ENCODE measurements around the gene SPHK2. TPM values are rescaled to one million over a fixed set of nuclear protein-coding genes. Genes with fewer than 3 reads are reported as not detected.

SPHK2 gene
- total RNA-seq, 1 donor from 2014 or later, result 146 TPM

GRCh38 chr19:48668761-48669160 is 49.5 kb downstream of the SPHK2 start:
- H3K36me3 Mint-ChIP-seq (ENCODE audit: unreplicated experiment), result no peaks in the 10 kb centered on the region
- TF ChIP-seq CTCF (IDR thresholded peaks at IDR 0.05; ENCODE audit: partially characterized antibody, unreplicated experiment), result no peak
- H3K27me3 Mint-ChIP-seq (ENCODE audit: unreplicated experiment), result peaks cover 3% of the 10 kb centered on the region
- no peak for DNase-seq
- H3K4me1 Mint-ChIP-seq (ENCODE audit: low read depth, unreplicated experiment), result peaks cover 4% of the 10 kb centered on the region
- peaks cover 7% of the 10 kb centered on the region for H3K9me3 Mint-ChIP-seq (ENCODE audit: unreplicated experiment)
- H3K4me3 Mint-ChIP-seq (ENCODE audit: unreplicated experiment), result no peak overlapping the region
- no peak overlapping the region for H3K27ac Mint-ChIP-seq (ENCODE audit: unreplicated experiment)

- Mint-ChIP-seq H3K27ac (ENCODE audit: unreplicated experiment) (no peak overlapping the region), H3K4me3 (ENCODE audit: unreplicated experiment) (no peak overlapping the region), H3K4me1 (ENCODE audit: low read depth, unreplicated experiment) (peaks cover 7% of the 10 kb centered on the region), H3K36me3 (ENCODE audit: unreplicated experiment) (no peaks in the 10 kb centered on the region), H3K27me3 (ENCODE audit: unreplicated experiment) (peaks cover 3% of the 10 kb centered on the region), H3K9me3 (ENCODE audit: unreplicated experiment) (peaks cover 7% of the 10 kb centered on the region)
- DNase-seq, result no peak
- no peak for TF ChIP-seq CTCF (IDR thresholded peaks at IDR 0.05; ENCODE audit: partially characterized antibody, unreplicated experiment)
These were observed 50.8 kb downstream of the SPHK2 start for GRCh38 chr19:48669903-48670668.

GRCh38 chr19:48670699-48671445 is 51.6 kb downstream of the SPHK2 start:
- H3K27me3 Mint-ChIP-seq (ENCODE audit: unreplicated experiment), result peaks cover 3% of the 10 kb centered on the region
- H3K9me3 Mint-ChIP-seq (ENCODE audit: unreplicated experiment), result peaks cover 7% of the 10 kb centered on the region
- H3K27ac Mint-ChIP-seq (ENCODE audit: unreplicated experiment), result no peak overlapping the region
- TF ChIP-seq CTCF (IDR thresholded peaks at IDR 0.05; ENCODE audit: partially characterized antibody, unreplicated experiment), result no peak
- no peak for DNase-seq
- H3K4me3 Mint-ChIP-seq (ENCODE audit: unreplicated experiment), result no peak overlapping the region
- no peaks in the 10 kb centered on the region for H3K36me3 Mint-ChIP-seq (ENCODE audit: unreplicated experiment)
- peaks cover 9% of the 10 kb centered on the region for H3K4me1 Mint-ChIP-seq (ENCODE audit: low read depth, unreplicated experiment)

GRCh38 chr19:48671446-48671995 is 52.2 kb downstream of the SPHK2 start:
- no peak for TF ChIP-seq CTCF (IDR thresholded peaks at IDR 0.05; ENCODE audit: partially characterized antibody, unreplicated experiment)
- no peak for DNase-seq
- H3K36me3 Mint-ChIP-seq (ENCODE audit: unreplicated experiment), result no peaks in the 10 kb centered on the region
- H3K27me3 Mint-ChIP-seq (ENCODE audit: unreplicated experiment), result peaks cover 3% of the 10 kb centered on the region
- H3K9me3 Mint-ChIP-seq (ENCODE audit: unreplicated experiment), result peaks cover 7% of the 10 kb centered on the region
- no peak overlapping the region for H3K4me3 Mint-ChIP-seq (ENCODE audit: unreplicated experiment)
- H3K27ac Mint-ChIP-seq (ENCODE audit: unreplicated experiment), result no peak overlapping the region
- peaks cover 9% of the 10 kb centered on the region for H3K4me1 Mint-ChIP-seq (ENCODE audit: low read depth, unreplicated experiment)
